Superior temporal gyrus (tissue), 1 donor: Measurements from ENCODE around the gene SLC16A8.
A peak's percentile ranks its signal among the peaks of the same experiment; 100 is the strongest.

ENCODE experiments used
- DNase-seq: peaks from one replicate; pipeline ENCODE4 v3.0.0-alpha.2; 2016; ENCODE audit errors: extremely low spot score

SLC16A8 gene

DNA sequence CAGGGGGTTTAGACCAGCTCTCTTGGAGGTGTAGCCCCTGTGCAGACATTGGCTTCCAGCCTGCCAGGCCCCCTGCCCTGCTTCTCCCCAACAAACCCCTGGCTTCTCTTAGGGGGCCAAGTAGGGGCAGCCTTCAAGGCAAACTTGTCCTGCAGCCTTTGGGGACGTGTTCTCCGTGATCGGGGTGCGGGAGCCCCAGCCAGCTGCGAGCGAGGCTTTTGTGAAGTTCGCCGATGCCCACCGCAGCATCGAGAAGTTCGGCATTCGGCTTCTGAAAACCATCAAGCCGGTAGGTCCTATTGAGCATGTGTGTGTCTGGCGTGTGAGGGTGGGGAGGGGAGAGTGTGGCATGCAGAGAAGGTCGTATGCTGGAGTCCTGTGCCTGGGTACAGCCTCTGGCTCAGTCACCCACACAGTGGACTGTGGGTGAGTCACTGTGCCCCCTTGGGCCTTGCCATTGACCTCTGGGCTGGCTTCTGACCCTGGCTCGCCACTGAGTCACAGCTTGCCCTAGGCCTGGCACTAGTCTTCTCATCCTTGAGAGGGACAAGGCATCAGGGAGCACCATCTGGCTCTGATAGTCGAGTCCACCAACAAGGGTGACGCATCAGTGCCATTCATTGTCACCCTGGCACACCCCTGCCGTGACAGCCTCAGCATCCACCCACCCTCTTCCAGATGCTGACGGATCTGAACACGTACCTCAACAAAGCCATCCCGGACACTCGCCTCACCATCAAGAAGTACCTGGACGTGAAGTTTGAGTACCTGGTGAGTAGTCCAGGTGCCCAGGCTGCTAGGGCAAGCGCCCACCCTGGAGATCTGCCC, 11.4 kb downstream of the SLC16A8 start:
- DNase-seq, result no peak

DNA sequence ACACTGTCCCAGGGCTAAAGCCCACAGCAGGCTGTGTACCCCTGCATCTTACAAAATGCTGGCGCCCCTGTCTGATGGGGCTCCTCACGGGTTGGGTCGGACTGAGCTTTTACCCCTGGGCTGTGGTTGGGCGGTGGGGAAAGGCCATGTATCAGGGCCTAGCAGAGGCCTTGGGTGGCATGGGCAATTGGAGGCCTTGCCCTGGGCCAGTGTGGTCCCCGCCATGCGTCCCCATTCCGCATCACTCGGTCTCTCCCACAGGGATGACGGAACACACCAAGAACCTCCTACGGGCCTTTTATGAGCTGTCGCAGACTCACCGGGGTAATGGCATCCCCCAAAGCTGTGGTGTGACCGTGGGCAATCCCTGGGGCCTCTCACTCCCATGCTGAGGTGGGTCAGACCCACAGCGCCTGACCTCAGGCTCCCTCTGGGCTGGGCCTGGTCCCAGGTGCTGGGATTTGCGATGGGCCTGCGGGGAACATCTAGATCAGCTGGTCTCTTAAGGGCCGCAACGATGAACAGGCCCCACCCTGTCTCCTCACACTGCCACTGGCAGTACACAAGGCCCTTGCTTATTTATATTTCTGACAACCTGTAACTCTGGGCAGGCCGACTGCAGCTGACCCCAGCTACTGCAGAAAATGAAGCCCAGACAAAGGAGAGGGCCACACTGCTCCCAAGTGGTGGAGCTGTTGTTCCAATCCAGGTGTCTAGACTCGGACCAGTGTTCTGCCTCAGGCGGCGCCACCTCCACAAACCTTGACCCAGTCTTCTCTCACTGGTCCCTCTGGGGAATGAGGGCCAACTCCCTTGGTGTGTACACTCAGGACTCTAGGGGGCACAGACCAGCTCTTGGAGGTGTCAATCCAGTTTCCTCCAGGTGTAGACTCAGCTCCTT, 12.3 kb downstream of the SLC16A8 start:
- no peak for DNase-seq

DNA sequence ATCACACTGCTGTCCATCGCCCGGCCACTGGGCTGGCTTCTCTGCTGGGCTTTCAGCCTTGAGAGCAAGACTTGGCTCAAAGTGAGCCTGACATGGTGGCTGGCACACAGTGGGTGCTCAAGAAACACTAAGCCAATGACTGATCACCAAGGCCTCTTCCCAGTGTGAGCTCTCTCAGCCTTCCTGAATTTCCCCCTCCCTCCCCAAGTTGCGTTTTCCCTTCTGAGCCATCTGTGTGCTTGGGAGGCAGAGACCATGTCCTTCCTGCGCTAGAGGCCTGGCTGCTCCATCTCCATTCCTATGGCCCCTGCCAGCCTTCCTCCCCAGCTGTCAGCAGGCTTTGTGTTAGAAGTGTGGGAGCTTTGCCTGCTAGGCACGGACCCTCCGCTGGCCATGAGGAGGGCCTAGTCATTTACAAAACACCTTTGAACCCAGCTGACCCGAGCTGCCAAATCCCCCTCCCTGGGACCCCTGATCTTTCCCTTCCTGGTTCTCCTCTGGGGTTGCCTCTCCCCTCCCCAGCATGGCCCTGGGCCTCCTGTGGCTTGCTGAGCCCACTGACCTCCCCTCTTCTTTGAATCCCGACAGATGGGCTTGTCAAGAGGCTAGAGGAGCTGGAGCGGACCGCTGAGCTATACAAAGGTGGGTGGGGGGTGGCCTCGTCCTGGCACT, 13.6 kb downstream of the SLC16A8 start:
- DNase-seq, result peak; percentile 39

DNA sequence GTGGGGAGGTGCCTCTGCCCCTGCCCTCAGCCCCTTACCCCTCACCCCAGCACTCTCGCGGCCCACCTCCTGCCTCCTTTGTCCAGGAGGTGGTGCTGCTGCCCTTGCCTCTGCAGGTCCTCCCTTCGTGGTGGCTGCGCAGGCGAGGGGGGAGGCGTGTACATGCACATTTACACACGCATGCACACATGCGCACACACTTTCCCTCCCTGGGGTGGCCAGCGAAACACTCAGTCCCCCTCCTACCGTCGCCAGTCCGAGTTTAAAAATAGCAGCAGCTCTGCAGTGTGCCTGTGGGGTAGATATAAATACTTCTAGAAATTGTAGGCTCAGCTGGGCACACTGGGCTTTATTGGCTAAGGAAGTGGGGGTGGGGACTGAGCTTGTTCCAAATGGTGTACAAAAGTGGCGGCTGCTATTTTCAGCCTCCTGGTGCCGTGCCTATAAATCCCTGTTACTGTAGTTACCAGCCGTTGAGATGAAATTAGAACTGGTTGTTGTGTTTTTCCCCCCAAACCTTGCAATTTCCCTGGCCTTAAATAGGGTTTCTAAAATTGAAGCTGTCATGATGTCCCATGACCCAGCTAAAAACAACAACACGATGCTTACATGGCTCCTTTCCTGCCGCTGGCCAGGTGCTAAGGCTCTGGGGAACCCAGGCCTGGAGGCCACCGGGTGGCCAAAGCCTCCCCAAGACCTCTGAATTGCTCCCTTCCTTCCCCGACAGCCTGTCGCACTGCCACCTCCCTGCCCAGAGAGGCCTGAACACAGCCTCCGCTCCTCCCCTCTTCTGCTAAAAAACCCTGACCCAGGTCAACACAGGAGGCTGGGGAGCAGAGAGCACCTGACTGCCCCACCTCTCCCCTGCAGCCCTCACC, 14.4 kb downstream of the SLC16A8 start:
- DNase-seq, result peak; percentile 86

DNA sequence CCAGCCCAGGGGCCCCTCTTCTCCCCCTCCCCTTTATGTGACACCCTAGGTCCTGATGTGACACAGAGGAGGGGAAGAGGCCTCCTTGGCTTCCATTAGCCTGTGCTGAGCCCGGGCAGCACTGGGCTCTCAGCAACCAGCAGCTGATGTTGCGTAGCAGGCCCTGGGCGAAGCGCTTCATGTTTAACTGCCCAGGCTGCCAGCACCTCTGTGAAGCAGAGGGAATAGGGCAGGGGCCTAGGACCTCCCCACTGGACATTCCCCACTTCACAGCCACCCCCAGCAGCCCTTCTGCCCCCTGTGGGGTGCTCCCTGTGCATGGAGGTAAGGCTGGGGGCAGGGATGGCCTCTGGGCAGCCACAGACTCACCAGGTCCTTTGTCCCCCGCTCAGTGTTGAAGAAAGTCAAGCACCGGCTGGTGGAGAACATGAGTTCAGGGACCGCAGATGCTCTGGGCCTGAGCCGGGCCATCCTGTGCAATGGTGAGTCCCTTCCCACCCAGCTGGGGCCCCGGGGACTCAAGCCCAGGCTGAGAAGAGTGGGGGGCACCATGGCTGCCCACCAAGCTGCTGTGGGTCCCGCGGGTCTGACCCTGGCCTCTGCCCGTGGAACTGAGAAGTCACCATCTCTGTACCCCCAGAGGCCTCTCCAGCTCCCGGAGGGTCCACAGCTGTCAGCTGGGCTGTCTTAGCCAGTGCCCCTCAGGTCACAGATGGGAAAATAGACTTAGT, 15.2 kb downstream of the SLC16A8 start:
- DNase-seq, result no peak

DNA sequence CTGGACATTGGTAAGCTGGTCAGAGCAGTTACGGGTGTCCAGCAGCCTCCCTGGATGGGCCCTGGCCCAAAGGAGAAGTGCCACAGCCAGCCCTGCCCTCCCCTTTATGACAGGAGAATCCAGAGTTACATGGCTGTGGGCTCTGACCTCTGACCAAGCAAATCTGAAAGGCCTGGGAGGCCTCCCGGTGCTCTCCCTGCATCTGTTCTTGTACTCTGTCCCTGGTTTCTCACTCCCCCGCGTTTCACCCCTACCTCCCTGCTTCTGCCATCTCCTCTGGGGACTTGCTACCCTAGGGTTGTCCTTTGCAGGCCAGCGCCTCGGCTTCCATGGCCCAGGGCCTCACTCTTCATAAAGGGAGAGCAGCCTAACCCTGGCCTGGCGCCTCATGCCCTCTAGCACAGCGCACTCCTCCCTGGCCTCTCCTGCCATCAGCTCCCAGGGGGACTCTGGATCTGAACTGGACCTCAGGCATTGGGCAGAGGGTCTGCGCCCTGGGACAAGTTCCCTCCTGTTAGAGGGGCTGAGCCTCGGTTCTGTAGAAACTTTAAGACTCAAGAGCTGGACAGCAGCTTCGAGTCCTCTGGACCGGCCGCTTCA, 16.1 kb downstream of the SLC16A8 start:
- DNase-seq, result no peak

DNA sequence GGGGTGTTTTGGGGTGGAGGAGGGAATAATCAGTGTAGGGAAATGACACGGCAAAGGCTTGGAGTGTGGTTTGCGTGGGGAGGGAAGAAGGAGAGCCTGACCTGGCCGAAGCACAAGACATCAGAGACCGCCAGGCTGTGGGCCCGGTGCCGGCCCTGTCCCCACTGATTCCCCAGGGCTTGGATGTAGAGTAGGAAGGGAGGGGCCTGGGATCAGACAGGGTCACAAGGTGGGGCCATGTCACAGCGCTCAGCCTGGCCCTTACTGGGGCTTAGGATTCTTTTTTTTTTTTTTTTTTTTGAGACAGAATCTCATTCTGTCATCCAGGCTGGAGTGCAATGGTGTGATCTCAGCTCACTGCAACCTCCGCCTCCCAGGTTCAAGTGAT, 17.0 kb downstream of the SLC16A8 start:
- no peak for DNase-seq

DNA sequence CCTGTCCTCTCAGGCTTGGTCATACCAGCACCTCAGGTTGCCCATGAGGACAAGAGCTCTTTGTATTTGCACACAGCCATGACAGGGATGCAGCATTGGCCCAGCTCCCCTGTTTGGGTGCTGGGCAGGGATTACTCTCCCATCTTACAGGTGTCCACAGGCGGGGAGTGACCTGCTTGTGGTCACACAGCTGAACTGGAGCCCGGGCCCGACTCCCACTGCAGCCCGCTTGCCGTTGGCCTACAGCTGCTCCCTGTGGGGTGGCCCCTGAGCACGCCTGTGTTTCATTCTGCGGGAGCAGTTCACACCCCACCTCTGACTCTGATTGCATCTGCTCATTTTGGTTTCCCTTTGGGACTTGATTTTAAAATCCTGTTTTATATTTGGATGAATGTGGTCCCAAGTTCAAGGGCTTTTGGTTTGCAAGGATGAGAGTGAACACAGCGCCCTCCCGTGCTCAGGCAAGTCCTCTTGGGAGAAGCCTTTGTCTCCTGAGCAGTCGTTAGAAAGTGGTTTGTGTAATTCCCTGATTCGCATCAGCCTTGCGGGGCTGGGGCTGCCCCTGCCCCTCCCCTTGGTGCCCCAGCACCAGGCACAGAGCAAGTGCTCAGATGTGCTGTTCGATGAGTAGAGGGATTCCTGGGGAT, 17.5 kb downstream of the SLC16A8 start:
- DNase-seq, result peak; percentile 35

DNA sequence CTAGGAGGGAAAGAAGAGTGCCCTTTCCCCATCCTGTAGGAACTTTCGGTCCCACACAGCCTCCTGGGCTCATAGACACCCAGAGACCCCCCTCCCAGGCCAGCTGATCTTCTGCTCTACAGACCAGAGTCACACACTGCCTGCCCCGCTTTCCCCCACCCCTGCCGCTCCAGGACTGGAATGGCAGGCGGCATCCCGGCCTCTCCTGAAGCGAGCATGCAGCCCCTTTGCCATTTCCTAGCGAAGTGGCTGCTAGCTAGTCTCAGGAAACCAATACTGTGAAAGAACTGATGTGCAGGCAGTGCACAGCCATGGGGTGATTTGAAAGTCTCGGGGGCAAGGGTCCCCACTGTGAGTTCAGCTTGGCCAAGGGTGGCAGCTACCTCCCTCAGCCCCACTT, 18.4 kb downstream of the SLC16A8 start:
- DNase-seq, result no peak

DNA sequence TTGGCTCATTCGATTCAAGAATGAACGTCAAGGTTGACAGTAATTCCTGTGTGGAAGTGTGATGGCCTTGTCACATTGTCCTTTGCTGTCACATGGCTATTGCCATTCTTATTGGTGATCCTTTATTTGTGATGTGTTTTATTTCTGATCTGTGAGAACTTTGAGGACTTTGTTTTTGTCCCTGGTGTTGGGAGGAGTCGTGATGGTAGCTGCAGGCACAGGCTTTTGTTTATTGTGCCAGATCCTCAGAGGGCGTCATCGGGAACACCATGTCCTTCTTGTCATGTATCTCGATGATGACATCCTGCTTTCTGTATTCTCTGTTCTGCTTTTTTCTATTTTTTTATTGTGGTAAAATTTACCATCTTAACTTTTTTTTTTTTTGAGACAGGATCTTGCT, 21.2 kb downstream of the SLC16A8 start:
- DNase-seq, result peak; percentile 95

DNA sequence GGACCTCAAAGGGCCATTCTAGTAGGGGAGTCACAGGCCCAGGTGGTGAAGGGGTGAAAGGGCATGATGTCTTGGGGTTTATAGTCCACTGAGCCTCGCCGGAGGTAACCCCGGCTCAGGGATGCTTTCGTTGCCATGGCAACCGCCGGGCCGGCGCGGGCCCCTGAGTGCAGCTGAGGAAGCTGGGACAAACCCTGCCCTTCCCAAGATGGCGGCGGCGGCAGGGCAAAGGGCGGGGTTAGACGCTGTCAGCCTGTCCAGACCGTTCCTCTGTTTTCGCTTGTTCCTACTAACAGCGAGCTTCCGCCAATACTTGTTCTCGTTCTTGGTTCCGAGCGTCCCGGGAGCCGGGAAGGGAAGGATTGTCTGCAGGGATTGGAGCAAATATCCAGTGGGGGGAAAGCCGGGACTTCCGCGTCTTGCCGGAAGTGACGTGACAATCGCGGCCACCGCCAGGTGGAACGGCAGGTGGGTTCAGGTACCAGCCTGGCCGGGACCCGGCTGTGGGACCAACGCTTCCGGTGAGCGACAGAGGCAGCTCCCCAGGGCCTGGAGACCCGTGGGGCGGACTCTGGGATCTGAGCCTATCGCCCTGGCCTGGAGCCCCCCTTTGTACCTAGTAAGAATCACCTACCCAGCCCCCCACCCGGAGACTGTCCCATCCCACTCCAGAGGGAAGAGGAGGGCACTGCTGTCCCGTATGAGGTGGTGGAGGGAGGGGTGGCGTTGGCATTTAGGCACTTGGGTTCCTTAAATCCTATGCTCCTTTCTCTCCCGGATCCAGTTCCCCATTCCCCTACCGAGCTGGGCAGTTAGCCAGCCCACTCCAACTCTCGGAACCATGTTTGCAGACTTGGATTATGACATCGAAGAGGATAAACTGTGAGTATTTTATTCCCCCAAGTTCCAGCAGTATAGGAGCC, 26.8 kb downstream of the SLC16A8 start, which contains the start of gene PICK1:
TSS of gene PICK1 (plus strand) at position 436 of the 923 bp plus-strand sequence. CDS start at position 842, 406 bp downstream.
- peak; percentile 97 for DNase-seq

DNA sequence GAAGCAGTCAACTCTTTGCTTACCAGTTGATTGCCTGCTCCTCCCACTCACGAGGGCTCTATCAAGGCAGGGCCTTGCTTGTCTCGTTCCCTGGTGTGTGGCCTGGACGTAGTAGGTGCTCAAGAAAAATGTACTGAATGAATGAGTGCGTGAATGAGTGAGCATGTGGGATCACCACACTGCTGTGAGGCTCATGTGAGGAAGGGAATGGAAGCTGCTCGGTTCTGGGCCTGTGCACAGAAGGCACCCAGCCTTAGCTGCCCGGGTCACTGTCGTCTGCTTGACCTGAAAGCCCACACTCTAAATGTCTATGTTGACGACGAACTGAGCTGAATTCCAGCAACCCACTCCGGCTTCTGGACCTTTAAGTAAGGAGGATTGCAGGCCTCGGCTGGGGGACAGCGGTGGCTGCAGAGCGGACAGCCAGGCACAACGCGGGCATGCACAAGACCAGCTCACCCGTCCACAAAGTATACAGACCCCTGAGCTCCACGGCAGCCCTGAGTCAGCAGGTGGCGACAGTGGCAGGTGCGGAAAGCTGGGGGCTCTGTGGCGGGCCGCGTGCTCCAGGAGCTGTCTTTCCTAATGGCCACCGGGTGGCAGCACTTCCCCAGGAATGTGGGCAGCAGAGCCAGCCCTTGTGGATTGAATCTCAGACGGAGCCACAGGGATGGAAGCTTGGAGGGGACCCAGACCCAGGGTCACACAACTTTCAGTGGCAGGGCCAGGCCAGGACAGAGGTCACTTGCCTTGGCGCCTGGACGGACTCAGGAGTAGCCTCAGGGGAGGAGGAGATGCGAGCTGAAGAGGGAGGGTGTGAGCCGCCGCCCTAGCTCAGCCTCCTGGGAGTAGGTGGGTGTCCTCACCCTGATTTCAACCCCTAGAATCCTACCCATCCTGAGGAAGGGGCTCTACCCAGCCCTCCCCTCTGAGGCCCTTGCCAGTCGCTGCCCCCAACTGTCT, 31.8 kb downstream of the SLC16A8 start:
- DNase-seq, result peak; percentile 94

DNA sequence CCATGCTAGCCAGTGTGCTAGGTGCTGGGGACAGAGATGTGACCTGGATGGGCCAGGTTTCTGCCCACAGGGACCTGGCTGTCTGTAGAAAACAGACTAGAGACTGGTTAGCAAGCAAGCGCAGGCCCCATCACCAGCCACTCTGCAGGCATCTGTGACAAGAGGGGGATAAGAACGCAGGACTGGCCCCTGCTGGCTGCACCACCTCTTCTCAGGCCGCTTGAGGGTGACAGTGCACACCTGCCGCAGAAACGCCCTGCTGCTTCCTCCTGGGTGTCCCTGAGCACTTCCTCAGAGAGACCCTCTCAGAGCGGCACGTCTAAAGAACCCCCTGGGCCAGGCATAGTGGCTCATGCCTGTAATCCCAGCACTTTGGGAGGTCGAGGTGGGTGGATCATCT, 32.7 kb downstream of the SLC16A8 start:
- DNase-seq, result no peak

DNA sequence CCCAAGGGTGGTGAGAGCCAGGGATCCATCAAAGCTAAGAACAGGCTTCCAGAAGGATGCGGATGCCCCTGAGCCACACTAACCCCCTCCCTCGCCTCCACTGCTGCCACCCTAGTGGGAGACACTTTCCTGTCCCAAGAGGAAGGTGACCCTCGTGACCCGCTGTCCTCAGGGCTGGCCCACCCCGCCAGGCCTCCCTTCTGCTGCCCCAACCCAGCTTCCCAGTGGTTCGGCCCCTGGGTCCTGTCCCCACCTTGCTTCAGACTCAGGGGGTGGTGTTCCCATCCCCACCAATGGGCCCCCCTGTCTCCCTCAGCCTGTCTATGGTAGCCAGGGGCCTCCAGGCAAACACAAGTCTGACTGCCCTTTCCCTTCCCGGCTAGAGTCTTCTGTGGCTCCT, 33.3 kb downstream of the SLC16A8 start:
- DNase-seq, result no peak

DNA sequence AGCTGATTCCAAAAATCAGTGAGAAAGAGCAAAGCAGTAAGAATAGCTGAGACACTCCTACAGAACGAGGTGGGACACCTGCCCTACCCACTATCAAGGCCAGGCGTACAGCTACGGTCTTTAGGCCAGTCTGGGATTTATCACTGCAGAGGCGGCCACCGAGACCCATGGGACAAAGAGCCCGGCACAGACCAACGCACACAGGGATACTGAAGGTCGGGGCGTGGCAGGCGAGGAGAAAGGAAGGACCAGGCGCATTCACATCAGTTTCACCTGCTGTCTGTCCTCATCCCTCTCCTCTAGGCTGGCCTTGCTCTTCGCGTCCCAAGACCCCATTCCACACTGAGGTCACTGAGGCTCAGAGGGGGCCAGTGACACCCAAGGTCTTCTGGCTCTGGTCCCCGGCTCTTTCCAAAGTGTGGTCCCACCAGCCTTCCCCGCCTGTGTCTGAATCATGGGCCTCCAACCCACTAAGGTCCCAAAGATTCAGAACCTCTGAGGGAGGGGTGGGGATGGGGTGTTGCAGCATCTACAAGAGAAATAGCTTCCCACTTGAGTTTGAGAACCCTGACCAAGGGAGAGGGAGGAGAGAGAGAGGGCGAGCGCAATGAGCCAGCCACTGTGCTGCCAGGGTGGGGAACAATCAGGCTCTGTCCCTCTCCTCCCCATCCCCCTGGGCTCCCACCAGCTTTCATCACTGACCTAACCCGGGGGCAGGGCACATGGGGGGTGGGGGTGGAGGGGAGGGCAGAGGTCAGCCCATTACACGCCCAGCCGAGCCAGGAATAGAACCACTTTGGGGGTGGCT, 34.0 kb downstream of the SLC16A8 start:
- peak; percentile 87 for DNase-seq

DNA sequence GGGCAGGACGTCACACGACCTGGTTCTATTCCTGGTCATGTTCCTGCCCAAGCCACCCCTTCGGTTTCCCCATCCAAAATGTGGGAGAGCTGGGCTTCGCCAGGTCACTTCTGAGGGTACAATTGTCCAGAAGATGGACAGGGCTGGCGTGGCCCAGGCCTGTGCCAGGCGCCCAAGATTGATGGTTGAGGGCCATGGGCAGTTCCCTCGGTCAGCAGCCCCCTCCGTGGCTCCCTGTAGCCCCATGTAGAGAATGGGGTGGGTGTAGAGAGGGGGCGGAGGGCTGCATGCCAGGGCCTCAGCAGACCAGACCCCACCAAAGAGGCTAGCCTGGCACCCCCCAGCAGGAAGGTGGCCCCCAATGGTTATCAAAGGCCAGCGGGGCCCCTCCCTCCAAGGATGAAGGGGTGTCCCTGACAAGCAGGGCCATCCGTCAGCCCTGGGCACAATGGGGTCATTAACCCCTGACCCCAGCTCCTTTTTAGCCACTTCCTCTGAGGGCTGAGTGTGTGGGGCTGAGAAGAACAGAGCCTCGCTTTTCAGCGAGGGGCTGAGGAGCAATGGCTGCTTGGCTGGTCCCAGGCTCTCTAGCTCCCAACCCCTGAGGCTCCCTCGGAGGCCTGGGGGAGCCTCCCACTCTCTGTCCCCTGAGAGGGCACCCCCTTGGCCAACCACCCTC, 37.8 kb downstream of the SLC16A8 start:
- no peak for DNase-seq
